Heart left ventricle (tissue), 16 donors: Measurements from ENCODE around the gene USP8. TPM values are rescaled to one million over a fixed set of nuclear protein-coding genes. Genes with fewer than 3 reads are reported as not detected.
"Not testable (repeated sequence)": the region's sequence is repeated elsewhere in the genome, so short reads cannot be mapped to it uniquely, and the experiment has no call there.

Experiments
- ATAC-seq, 4 donors: fragments of 200-7000 bp; cut with Tn5 transposase; one replicate each; pipeline ENCODE4 v1.9.1; 2020 to 2022; ENCODE audit warnings: moderate library complexity in 4 of 4, mild to moderate bottlenecking in 3 of 4, moderate number of reproducible peaks in 1 of 4
- DNase-seq, 5 donors: peaks; one replicate each; pipeline ENCODE4 v3.0.0-alpha.2; 2020
- H3K27ac ChIP-seq, 12 donors: fragments of 200-600 bp; sonication (generic) in 4 of 12; one replicate each; pipeline versions ENCODE4 v1.5.0 to v1.8.0; 2016 to 2022; ENCODE audit warnings: mild to moderate bottlenecking in 2 of 12
- H3K27me3 ChIP-seq, 9 donors: fragments of 200-600 bp; sonication (generic) in 2 of 9; one replicate each; pipeline versions ENCODE4 v1.5.1 to v1.8.0; 2016 to 2022; ENCODE audit warnings: mild to moderate bottlenecking in 3 of 9
- H3K36me3 ChIP-seq, 9 donors: fragments of 200-600 bp; sonication (generic) in 2 of 9; one replicate each; pipeline versions ENCODE4 v1.5.0 to v1.8.0; 2018 to 2022; ENCODE audit warnings: mild to moderate bottlenecking in 2 of 9
- H3K4me1 ChIP-seq, 12 donors: fragments of 200-600 bp; sonication (generic) in 4 of 12; one replicate each; pipeline versions ENCODE4 v1.5.0 to v1.8.0; 2016 to 2022; ENCODE audit warnings: mild to moderate bottlenecking in 3 of 12
- H3K4me3 ChIP-seq, 12 donors: fragments of 200-600 bp; sonication (generic) in 4 of 12; one replicate each; pipeline versions ENCODE4 v1.5.0 to v1.8.0; 2017 to 2022; ENCODE audit warnings: mild to moderate bottlenecking in 9 of 12, moderate library complexity in 4 of 12
- H3K9me3 ChIP-seq, 12 donors: fragments of 200-600 bp; sonication (generic) in 4 of 12; one replicate each; pipeline versions ENCODE4 v1.5.0 to v1.8.0; 2016 to 2022; ENCODE audit warnings: mild to moderate bottlenecking in 1 of 12
- CTCF ChIP-seq, 12 donors: fragments of 200-600 bp; sonication (generic) in 4 of 12; IDR thresholded peaks; one replicate each; pipeline versions ENCODE4 v1.5.0 to v1.8.0; 2018 to 2022; ENCODE audit warnings: antibody characterized with exemption in 12 of 12, mild to moderate bottlenecking in 5 of 12
- POLR2A ChIP-seq, 2 donors: fragments of 450-650 bp; IDR thresholded peaks; one replicate each; pipeline ENCODE4 v1.6.1; 2017; ENCODE audit warnings: antibody characterized with exemption in 2 of 2, mild to moderate bottlenecking in 2 of 2, moderate library complexity in 2 of 2
- WGBS, 4 donors: extraction: QIAGEN DNeasy Blood & Tissue Kit in 2 of 4; methylation state at CpG; one replicate each; pipeline versions ENCODE4 v1.1.5 to v1.1.7; 2013 to 2018; 5-methylcytosine and 5-hydroxymethylcytosine counted together
- intact Hi-C, 10 donors: fragments of 100-400 bp; cut with DNase I; formaldehyde crosslinking; loops; one replicate each; pipeline versions ENCODE4 v1.11.1 to v1.14.2; 2022
- polyA plus RNA-seq, 2 donors: library from polyadenylated mRNA; stranded (reverse); fragments of 200-250 nt; gene quantifications; one replicate each; pipeline ENCODE4 v1.2.3, GENCODE V29; 2013
- total RNA-seq, 9 donors: library from RNA; depleted of rRNA in 2 of 9; stranded (reverse); fragments of >200 nt in 2 of 9; fragmentation: NEBNext Ultra II Directional in 3 of 9; extraction: Animal tissue kit (Norgen Biotek cat#: 25700) in 3 of 9; gene quantifications; one replicate each; pipeline versions ENCODE4 v1.1.0 to v1.2.4, GENCODE V29; 2016 to 2023
- donor health status: ischemic (EF 13 %, LVEDD 7.1; RV severe dilation, severe dysfunction).
- donor health status: healthy with polysubstance abuse.
- donor health status: DM: no; HTN: yes; CAD: no.
- donor health status: DM: no; HTN: no; CAD: no.
- donor health status: ischemic (EF 25% LVEDD 6.9; RV normal size, moderate dysfunction).
- donor health status: ischemic (EF 25% LVEDD 5.7; RV mildly dilated, moderate dysfunction).
- donor health status: healthy.
- donor health status: DM: yes; HTN: yes; CAD: no.
- donor health status: ischemic (EF 35%, LVEDD 5.7; RV mildly dilated, moderate dysfunction).
- donor health status: nonischemic (EF 11% LVEDD 7.7; RV severe dilation, severe dysfunction).
- donor health status: DM: yes; HTN: yes; CAD: no.
- donor health status: PGD.
- donor health status: ischemic (EF 29% LVEDD 5.4; RV normal size, mild dysfunction).
- donor health status: nonischemic (EF 23%, LVEDD 6.1; RV moderate dilation, normal function).

USP8 gene
- total and polyA plus RNA-seq, 11 donors = 12.6 to 53.3 (median 40.8) TPM

GRCh38 chr15:50380089-50380488, 44.1 kb upstream of the USP8 start:
- 47 to 55% (median 52%) methylated on average over 1 of the region's 1 CpG for WGBS, 4 donors
- no peaks in the 10 kb centered on the region for H3K9me3 ChIP-seq
- intact Hi-C loops = no loop called here
- H3K4me1 ChIP-seq = no peaks in the 10 kb centered on the region
- H3K4me3 ChIP-seq = no peak overlapping the region
- no peaks in the 10 kb centered on the region for H3K27me3 ChIP-seq
- H3K36me3 ChIP-seq = no peaks in the 10 kb centered on the region
- H3K27ac ChIP-seq = no peak overlapping the region
- no peak for TF ChIP-seq POLR2A (IDR thresholded peaks at IDR 0.05)
- no peak for TF ChIP-seq CTCF (IDR thresholded peaks at IDR 0.05)
- ATAC-seq (no peak), DNase-seq (no peak)

GRCh38 chr15:50381438-50381837, 42.8 kb upstream of the USP8 start:
- 50 to 69% (median 61%) methylated on average over 1 of the region's 1 CpG for WGBS, 4 donors
- Histone ChIP-seq H3K9me3 (no peaks in the 10 kb centered on the region), H3K4me1 (no peaks in the 10 kb centered on the region), H3K27ac (no peak overlapping the region), H3K27me3 (no peaks in the 10 kb centered on the region), H3K36me3 (no peaks in the 10 kb centered on the region), H3K4me3 (no peak overlapping the region)
- no peak for TF ChIP-seq POLR2A (IDR thresholded peaks at IDR 0.05)
- no peak for TF ChIP-seq CTCF (IDR thresholded peaks at IDR 0.05)
- ATAC-seq (no peak), DNase-seq (no peak)
- intact Hi-C loops = no loop called here

- H3K4me3 ChIP-seq, H3K9me3 ChIP-seq, H3K27me3 ChIP-seq, H3K27ac ChIP-seq, intact Hi-C loops, DNase-seq, H3K36me3 ChIP-seq, H3K4me1 ChIP-seq, ATAC-seq: not testable (repeated sequence)
- WGBS, 4 donors = 68 to 79% (median 75%) methylated on average over 5 of the region's 5 CpGs
Observed at GRCh38 chr15:50382408-50382807, 41.8 kb upstream of the USP8 start.

GRCh38 chr15:50390554-50391264, 33.5 kb upstream of the USP8 start:
- no peaks in the 10 kb centered on the region for H3K4me1 ChIP-seq
- TF ChIP-seq POLR2A (IDR thresholded peaks at IDR 0.05) (no peak), CTCF (IDR thresholded peaks at IDR 0.05) (no peak)
- no peak for DNase-seq
- H3K27me3 ChIP-seq = no peaks in the 10 kb centered on the region
- H3K36me3 ChIP-seq = no peaks in the 10 kb centered on the region
- intact Hi-C loops = no loop called here
- H3K9me3 ChIP-seq = no peaks in the 10 kb centered on the region
- WGBS, 4 donors = 45 to 55% (median 51%) methylated on average over 4 of the region's 4 CpGs
- H3K4me3 ChIP-seq = no peak overlapping the region
- peak in 1 of 4 donors; percentile 31 for ATAC-seq
- H3K27ac ChIP-seq = peak overlapping the region in 1 of 12 donors; percentile 10

- H3K4me1 ChIP-seq, H3K9me3 ChIP-seq, ATAC-seq, H3K4me3 ChIP-seq, DNase-seq, H3K27me3 ChIP-seq, H3K27ac ChIP-seq, intact Hi-C loops, H3K36me3 ChIP-seq: not testable (repeated sequence)
- 81 to 90% (median 86%) methylated on average over 4 of the region's 4 CpGs for WGBS, 4 donors
Observed at GRCh38 chr15:50391561-50391960, 32.6 kb upstream of the USP8 start.
